Lower leg skin (tissue), 3 donors: ENCODE measurements around the gene STYXL2.

Experiments
- POLR2A ChIP-seq, 2 donors: fragments of 450-650 bp; IDR thresholded peaks; one replicate each; pipeline ENCODE4 v1.6.1; 2016 to 2017; ENCODE audit warnings: antibody characterized with exemption in 2 of 2, mild to moderate bottlenecking in 1 of 2, moderate library complexity in 1 of 2
- TF ChIP-seq, protein P1 (sequence below), 3 donors: fragments of 450-650 bp; IDR thresholded peaks; one replicate each; pipeline ENCODE4 v1.5.1; 2016; ENCODE audit warnings: antibody characterized with exemption in 3 of 3, mild to moderate bottlenecking in 3 of 3, moderate library complexity in 2 of 3

GRCh38 chr1:167064621-167065020, 29.3 kb upstream of the STYXL2 start:
- TF ChIP-seq, protein P1, sequence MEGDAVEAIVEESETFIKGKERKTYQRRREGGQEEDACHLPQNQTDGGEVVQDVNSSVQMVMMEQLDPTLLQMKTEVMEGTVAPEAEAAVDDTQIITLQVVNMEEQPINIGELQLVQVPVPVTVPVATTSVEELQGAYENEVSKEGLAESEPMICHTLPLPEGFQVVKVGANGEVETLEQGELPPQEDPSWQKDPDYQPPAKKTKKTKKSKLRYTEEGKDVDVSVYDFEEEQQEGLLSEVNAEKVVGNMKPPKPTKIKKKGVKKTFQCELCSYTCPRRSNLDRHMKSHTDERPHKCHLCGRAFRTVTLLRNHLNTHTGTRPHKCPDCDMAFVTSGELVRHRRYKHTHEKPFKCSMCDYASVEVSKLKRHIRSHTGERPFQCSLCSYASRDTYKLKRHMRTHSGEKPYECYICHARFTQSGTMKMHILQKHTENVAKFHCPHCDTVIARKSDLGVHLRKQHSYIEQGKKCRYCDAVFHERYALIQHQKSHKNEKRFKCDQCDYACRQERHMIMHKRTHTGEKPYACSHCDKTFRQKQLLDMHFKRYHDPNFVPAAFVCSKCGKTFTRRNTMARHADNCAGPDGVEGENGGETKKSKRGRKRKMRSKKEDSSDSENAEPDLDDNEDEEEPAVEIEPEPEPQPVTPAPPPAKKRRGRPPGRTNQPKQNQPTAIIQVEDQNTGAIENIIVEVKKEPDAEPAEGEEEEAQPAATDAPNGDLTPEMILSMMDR (IDR thresholded peaks at IDR 0.05), result no peak
- TF ChIP-seq POLR2A (IDR thresholded peaks at IDR 0.05), result no peak
